HepG2 (cell line): ENCODE measurements around the gene ZMYND8. TPM values are rescaled to one million over a fixed set of nuclear protein-coding genes. Genes with fewer than 3 reads are reported as not detected.

Experiments
- BORCS8-MEF2B ChIP-seq: sonication (generic); formaldehyde crosslinking; IDR thresholded peaks from 2 replicates; pipeline ENCODE4 v1.8.0; 2022; ENCODE audit warnings: mild to moderate bottlenecking, missing genetic modification reagents
- BRD4 ChIP-seq: sonication (generic); formaldehyde crosslinking; IDR thresholded peaks from 2 replicates; pipeline ENCODE4 v1.4.0; 2020; ENCODE audit warnings: missing genetic modification reagents
- ELF3 ChIP-seq: IDR thresholded peaks from 2 replicates; pipeline ENCODE4 v1.6.1; 2016; ENCODE audit warnings: missing genetic modification reagents, missing compliant biosample characterization
- HCFC1 ChIP-seq: fragments of 150-350 bp; IDR thresholded peaks from 2 replicates; pipeline ENCODE4 v1.6.1; 2014; ENCODE audit warnings: low read depth, low read length
- HNF4G ChIP-seq, 2 experiments: sonication (generic) in 1 of 2; formaldehyde crosslinking in 1 of 2; IDR thresholded peaks; 2 replicates each; pipeline versions ENCODE4 v1.4.0 to v1.6.1; 2011 to 2020; ENCODE audit warnings: borderline replicate concordance in 2 of 2, low read depth in 2 of 2, mild to moderate bottlenecking in 2 of 2, low read length in 1 of 2, missing genetic modification reagents in 1 of 2, moderate library complexity in 1 of 2
- IRF2 ChIP-seq: IDR thresholded peaks from 2 replicates; pipeline ENCODE4 v1.6.1; 2018; ENCODE audit warnings: missing genetic modification reagents, missing compliant biosample characterization
- KDM6A ChIP-seq: IDR thresholded peaks from 2 replicates; pipeline ENCODE4 v1.6.1; 2016; ENCODE audit warnings: low read depth
- PHF21A ChIP-seq: sonication (generic); formaldehyde crosslinking; IDR thresholded peaks from 2 replicates; pipeline ENCODE4 v1.5.0; 2020; ENCODE audit warnings: mild to moderate bottlenecking, missing genetic modification reagents
- RARA ChIP-seq: IDR thresholded peaks from 2 replicates; pipeline ENCODE4 v1.6.1; 2016; ENCODE audit warnings: missing genetic modification reagents, missing compliant biosample characterization
- REXO4 ChIP-seq: sonication (generic); formaldehyde crosslinking; IDR thresholded peaks from 2 replicates; pipeline ENCODE4 v1.8.0; 2022; ENCODE audit warnings: missing genetic modification reagents, mild to moderate bottlenecking, borderline replicate concordance
- SAFB2 ChIP-seq: sonication (generic); formaldehyde crosslinking; IDR thresholded peaks from 2 replicates; pipeline ENCODE4 v1.5.1; 2020; ENCODE audit warnings: missing genetic modification reagents, low read depth, mild to moderate bottlenecking, borderline replicate concordance
- SMAD1 ChIP-seq: sonication (generic); formaldehyde crosslinking; IDR thresholded peaks from 2 replicates; pipeline ENCODE4 v1.4.0; 2020; ENCODE audit warnings: missing genetic modification reagents, low read depth, mild to moderate bottlenecking, borderline replicate concordance
- SRY ChIP-seq: sonication (generic); formaldehyde crosslinking; IDR thresholded peaks from 2 replicates; pipeline ENCODE4 v1.8.0; 2022; ENCODE audit warnings: mild to moderate bottlenecking, missing genetic modification reagents
- TEAD2 ChIP-seq: sonication (generic); formaldehyde crosslinking; IDR thresholded peaks from 2 replicates; pipeline ENCODE4 v1.9.0; 2021; ENCODE audit warnings: missing genetic modification reagents
- ZBTB20 ChIP-seq: sonication (generic); formaldehyde crosslinking; IDR thresholded peaks from 2 replicates; pipeline ENCODE4 v1.8.1; 2023; ENCODE audit warnings: missing genetic modification reagents, low read depth, mild to moderate bottlenecking, borderline replicate concordance
- ZBTB7B ChIP-seq: sonication (generic); formaldehyde crosslinking; IDR thresholded peaks from 2 replicates; pipeline ENCODE4 v1.4.0; 2020; ENCODE audit warnings: missing genetic modification reagents
- ZNF12 ChIP-seq: sonication (generic); formaldehyde crosslinking; IDR thresholded peaks from 2 replicates; pipeline ENCODE4 v1.5.0; 2020; ENCODE audit warnings: missing genetic modification reagents
- ZNF282 ChIP-seq: fragments of 450-650 bp; IDR thresholded peaks from 2 replicates; pipeline ENCODE4 v1.6.1; 2018; ENCODE audit not compliant: partially characterized antibody
- ZNF30 ChIP-seq: sonication (generic); formaldehyde crosslinking; IDR thresholded peaks from 2 replicates; pipeline ENCODE4 v1.5.0; 2020; ENCODE audit warnings: mild to moderate bottlenecking, missing genetic modification reagents
- ZNF558 ChIP-seq: sonication (generic); formaldehyde crosslinking; IDR thresholded peaks from 2 replicates; pipeline ENCODE4 v1.9.0; 2022; ENCODE audit warnings: mild to moderate bottlenecking, missing genetic modification reagents, borderline replicate concordance
- ZNF570 ChIP-seq: sonication (generic); formaldehyde crosslinking; IDR thresholded peaks from 2 replicates; pipeline ENCODE4 v1.4.0; 2020; ENCODE audit warnings: mild to moderate bottlenecking, missing genetic modification reagents, borderline replicate concordance
- ZSCAN30 ChIP-seq: sonication (generic); formaldehyde crosslinking; IDR thresholded peaks from 2 replicates; pipeline ENCODE4 v1.5.0; 2020; ENCODE audit warnings: mild to moderate bottlenecking, missing genetic modification reagents
- polyA plus RNA-seq, 8 experiments: library from polyadenylated mRNA; depleted of rRNA in 3 of 8; stranded (reverse) in 7 of 8; unstranded in 1 of 8; fragments of >200 nt; fragmentation: Illumina TruSeq in 4 of 8; extraction: Trizol in 4 of 8; gene quantifications; 2 replicates each; pipeline versions ENCODE4 v1.2.1 to v1.2.3, GENCODE V29; 2011 to 2016; ENCODE audit warnings: low read depth in 4 of 8, missing spikeins in 1 of 8, mixed read lengths in 1 of 8; ENCODE audit not compliant: insufficient read depth in 1 of 8
- total RNA-seq, 5 experiments: library from RNA; depleted of rRNA; stranded (reverse); fragments of >200 nt; fragmentation: Illumina TruSeq; extraction: Trizol; gene quantifications; 2 replicates each; pipeline ENCODE4 v1.2.3, GENCODE V29; 2016; ENCODE audit warnings: low read depth in 1 of 5
- TF ChIP-seq, protein P1 (sequence below): sonication (generic); formaldehyde crosslinking; IDR thresholded peaks from 2 replicates; pipeline ENCODE4 v1.4.0; 2020; ENCODE audit warnings: mild to moderate bottlenecking, missing genetic modification reagents
- TF ChIP-seq, protein P2 (sequence below): sonication (generic); formaldehyde crosslinking; IDR thresholded peaks from 2 replicates; pipeline ENCODE4 v1.4.0; 2020; ENCODE audit warnings: missing genetic modification reagents
- TF ChIP-seq, protein P3 (sequence below): sonication (generic); formaldehyde crosslinking; IDR thresholded peaks from 2 replicates; pipeline ENCODE4 v1.5.0; 2020; ENCODE audit warnings: missing genetic modification reagents
- TF ChIP-seq, protein P4 (sequence below): sonication (generic); formaldehyde crosslinking; IDR thresholded peaks from 2 replicates; pipeline ENCODE4 v1.9.0; 2021; ENCODE audit warnings: missing genetic modification reagents, mild to moderate bottlenecking, borderline replicate concordance

Gene ZMYND8
- total and polyA plus RNA-seq, 2 of the 13 experiments (the other 11 are each of a cell fraction or from before 2014, with no cell fraction given): 53.9 to 84.7 TPM

DNA sequence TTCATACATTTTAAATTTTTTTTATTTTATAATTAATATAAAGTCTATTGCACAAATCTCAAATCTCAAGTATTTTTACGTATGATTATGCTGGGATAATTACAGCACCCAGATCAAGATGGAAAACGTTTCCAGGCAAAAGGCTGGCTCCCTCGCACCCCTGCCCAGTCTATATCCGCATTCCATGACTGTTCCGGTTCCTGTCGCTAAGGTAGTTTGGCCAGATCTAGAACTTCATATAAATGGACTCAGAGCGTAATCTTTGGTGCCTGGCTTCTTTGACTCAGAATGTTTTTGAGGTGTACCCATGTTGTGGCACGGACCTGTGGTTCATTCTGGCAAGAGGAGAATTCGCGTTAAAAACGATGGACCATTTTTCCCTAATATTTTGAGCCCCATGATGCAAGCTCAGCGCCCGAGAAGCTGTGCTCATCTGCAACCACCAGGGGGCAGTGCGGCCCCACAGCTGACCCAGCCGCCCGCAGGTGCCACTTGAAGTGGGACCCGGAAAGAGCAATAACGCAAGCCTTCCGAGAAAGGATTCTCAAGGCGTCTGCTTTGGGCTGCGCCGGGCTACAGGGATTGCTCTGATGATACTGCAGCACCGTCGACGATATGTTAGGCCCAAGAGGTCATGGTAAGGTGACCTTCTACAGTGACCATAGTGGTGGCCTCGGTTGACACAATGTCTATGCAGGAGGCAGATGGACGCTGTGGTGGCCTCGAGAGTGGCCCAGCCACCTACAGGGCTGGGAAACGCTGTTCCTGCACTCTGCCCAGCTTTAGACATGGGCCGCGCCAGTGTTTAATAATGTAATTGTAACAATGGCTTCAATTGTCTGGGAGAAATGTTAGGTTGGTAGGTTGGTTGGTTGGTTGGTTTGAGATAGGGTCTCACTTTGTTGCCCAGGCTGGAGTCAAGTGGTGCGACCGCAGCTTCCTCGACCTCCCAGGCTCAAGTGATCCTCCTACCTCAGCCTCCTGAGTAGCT is 160.1 kb downstream of the ZMYND8 start (continued):
- TF ChIP-seq SRY (CRISPR knock-in tag) (peak; percentile 86; the same call in 1 of the 2 replicates), HCFC1 (no peak; the same call in 1 of the 2 replicates), ZBTB7B (CRISPR knock-in tag) (peak; percentile 74; the same call in 1 of the 2 replicates), ZSCAN30 (CRISPR knock-in tag) (peak; percentile 67; the same call in 1 of the 2 replicates), ZNF30 (no peak), PHF21A (CRISPR knock-in tag) (peak; percentile 61; the same call in 1 of the 2 replicates), ZNF558 (CRISPR knock-in tag) (0 out of 2 replicates have a peak, but pooled peaks have one; percentile 59), SAFB2 (CRISPR knock-in tag) (peak; percentile 76; the same call in 1 of the 2 replicates), TEAD2 (CRISPR knock-in tag) (no peak), ZNF282 (no peak), ZNF570 (CRISPR knock-in tag) (no peak), IRF2 (peak; percentile 71; the same call in 1 of the 2 replicates), REXO4 (no peak), ZBTB20 (CRISPR knock-in tag) (peak; percentile 71; the same call in 1 of the 2 replicates), SMAD1 (CRISPR knock-in tag) (no peak), HNF4G (IDR thresholded peaks at IDR 0.05; ENCODE audit: borderline replicate concordance, low read depth, low read length) (no peak), HNF4G (CRISPR knock-in tag; IDR thresholded peaks at IDR 0.05; ENCODE audit: borderline replicate concordance, low read depth) (no peak), BRD4 (CRISPR knock-in tag) (peak; percentile 69), ZNF12 (CRISPR knock-in tag) (0 out of 2 replicates have a peak, but pooled peaks have one; percentile 36), KDM6A (CRISPR knock-in tag) (no peak), BORCS8-MEF2B (peak; percentile 90; the same call in 1 of the 2 replicates), RARA (CRISPR knock-in tag) (peak; percentile 40), ELF3 (peak; percentile 87)
- TF ChIP-seq, protein P1, sequence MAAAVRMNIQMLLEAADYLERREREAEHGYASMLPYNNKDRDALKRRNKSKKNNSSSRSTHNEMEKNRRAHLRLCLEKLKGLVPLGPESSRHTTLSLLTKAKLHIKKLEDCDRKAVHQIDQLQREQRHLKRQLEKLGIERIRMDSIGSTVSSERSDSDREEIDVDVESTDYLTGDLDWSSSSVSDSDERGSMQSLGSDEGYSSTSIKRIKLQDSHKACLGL (CRISPR knock-in tag): no peak
- TF ChIP-seq, protein P2, sequence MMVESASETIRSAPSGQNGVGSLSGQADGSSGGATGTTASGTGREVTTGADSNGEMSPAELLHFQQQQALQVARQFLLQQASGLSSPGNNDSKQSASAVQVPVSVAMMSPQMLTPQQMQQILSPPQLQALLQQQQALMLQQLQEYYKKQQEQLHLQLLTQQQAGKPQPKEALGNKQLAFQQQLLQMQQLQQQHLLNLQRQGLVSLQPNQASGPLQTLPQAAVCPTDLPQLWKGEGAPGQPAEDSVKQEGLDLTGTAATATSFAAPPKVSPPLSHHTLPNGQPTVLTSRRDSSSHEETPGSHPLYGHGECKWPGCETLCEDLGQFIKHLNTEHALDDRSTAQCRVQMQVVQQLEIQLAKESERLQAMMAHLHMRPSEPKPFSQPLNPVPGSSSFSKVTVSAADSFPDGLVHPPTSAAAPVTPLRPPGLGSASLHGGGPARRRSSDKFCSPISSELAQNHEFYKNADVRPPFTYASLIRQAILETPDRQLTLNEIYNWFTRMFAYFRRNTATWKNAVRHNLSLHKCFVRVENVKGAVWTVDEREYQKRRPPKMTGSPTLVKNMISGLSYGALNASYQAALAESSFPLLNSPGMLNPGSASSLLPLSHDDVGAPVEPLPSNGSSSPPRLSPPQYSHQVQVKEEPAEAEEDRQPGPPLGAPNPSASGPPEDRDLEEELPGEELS (CRISPR knock-in tag): peak; percentile 50
- TF ChIP-seq, protein P3, sequence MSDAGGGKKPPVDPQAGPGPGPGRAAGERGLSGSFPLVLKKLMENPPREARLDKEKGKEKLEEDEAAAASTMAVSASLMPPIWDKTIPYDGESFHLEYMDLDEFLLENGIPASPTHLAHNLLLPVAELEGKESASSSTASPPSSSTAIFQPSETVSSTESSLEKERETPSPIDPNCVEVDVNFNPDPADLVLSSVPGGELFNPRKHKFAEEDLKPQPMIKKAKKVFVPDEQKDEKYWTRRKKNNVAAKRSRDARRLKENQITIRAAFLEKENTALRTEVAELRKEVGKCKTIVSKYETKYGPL: no peak
- TF ChIP-seq, protein P4, sequence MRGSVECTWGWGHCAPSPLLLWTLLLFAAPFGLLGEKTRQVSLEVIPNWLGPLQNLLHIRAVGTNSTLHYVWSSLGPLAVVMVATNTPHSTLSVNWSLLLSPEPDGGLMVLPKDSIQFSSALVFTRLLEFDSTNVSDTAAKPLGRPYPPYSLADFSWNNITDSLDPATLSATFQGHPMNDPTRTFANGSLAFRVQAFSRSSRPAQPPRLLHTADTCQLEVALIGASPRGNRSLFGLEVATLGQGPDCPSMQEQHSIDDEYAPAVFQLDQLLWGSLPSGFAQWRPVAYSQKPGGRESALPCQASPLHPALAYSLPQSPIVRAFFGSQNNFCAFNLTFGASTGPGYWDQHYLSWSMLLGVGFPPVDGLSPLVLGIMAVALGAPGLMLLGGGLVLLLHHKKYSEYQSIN (CRISPR knock-in tag): no peak
